GM19324 (cell line): ENCODE measurements around the gene MAS1L.

ENCODE experiments used
- ATAC-seq: cut with Tn5 transposase; IDR thresholded peaks from one replicate; pipeline ENCODE4 v1.9.1; 2021; ENCODE audit warnings: mild to moderate bottlenecking, moderate library complexity; ENCODE audit not compliant: unreplicated experiment, low FRiP score

Gene MAS1L

GRCh38 chr6:29516108-29516507 is 28.4 kb upstream of the MAS1L start:
- no peak for ATAC-seq

- no peak for ATAC-seq
These were observed 23.1 kb upstream of the MAS1L start for GRCh38 chr6:29510746-29511300.

GRCh38 chr6:29510202-29510601 is 22.4 kb upstream of the MAS1L start:
- no peak for ATAC-seq

- no peak for ATAC-seq
These were observed 22.0 kb upstream of the MAS1L start for GRCh38 chr6:29509711-29510110.

- no peak for ATAC-seq
These were observed 21.5 kb upstream of the MAS1L start for GRCh38 chr6:29509239-29509638.

GRCh38 chr6:29507319-29507718 is 19.6 kb upstream of the MAS1L start:
- no peak for ATAC-seq

GRCh38 chr6:29506446-29507067 is 18.8 kb upstream of the MAS1L start:
- ATAC-seq = no peak

GRCh38 chr6:29505808-29506207 is 18.1 kb upstream of the MAS1L start:
- no peak for ATAC-seq

GRCh38 chr6:29504961-29505360 is 17.2 kb upstream of the MAS1L start:
- ATAC-seq = no peak

GRCh38 chr6:29502597-29502996 is 14.8 kb upstream of the MAS1L start:
- no peak for ATAC-seq

- ATAC-seq = no peak
These were observed 14.4 kb upstream of the MAS1L start for GRCh38 chr6:29502181-29502580.

GRCh38 chr6:29501106-29501505 is 13.3 kb upstream of the MAS1L start:
- ATAC-seq = no peak

GRCh38 chr6:29500594-29500993 is 12.8 kb upstream of the MAS1L start:
- ATAC-seq = no peak

GRCh38 chr6:29499704-29500103 is 11.9 kb upstream of the MAS1L start:
- ATAC-seq = no peak

GRCh38 chr6:29496961-29497360 is 9.2 kb upstream of the MAS1L start:
- no peak for ATAC-seq

GRCh38 chr6:29495571-29495970 is 7.8 kb upstream of the MAS1L start:
- no peak for ATAC-seq

GRCh38 chr6:29494131-29494530 is 6.4 kb upstream of the MAS1L start:
- no peak for ATAC-seq

- ATAC-seq = no peak
These were observed 5.5 kb upstream of the MAS1L start for GRCh38 chr6:29493261-29493660.

- ATAC-seq = no peak
These were observed 3.8 kb upstream of the MAS1L start for GRCh38 chr6:29491574-29491973.

GRCh38 chr6:29490552-29490951 is 2.8 kb upstream of the MAS1L start:
- no peak for ATAC-seq

- no peak for ATAC-seq
These were observed 2.3 kb upstream of the MAS1L start for GRCh38 chr6:29490055-29490454.

- no peak for ATAC-seq
These were observed 1.5 kb upstream of the MAS1L start for GRCh38 chr6:29489286-29489685.

GRCh38 chr6:29488874-29489273 is 1.1 kb upstream of the MAS1L start:
- ATAC-seq = no peak
